ENCODE results near the gene PA2G4.

Gene PA2G4

DNA sequence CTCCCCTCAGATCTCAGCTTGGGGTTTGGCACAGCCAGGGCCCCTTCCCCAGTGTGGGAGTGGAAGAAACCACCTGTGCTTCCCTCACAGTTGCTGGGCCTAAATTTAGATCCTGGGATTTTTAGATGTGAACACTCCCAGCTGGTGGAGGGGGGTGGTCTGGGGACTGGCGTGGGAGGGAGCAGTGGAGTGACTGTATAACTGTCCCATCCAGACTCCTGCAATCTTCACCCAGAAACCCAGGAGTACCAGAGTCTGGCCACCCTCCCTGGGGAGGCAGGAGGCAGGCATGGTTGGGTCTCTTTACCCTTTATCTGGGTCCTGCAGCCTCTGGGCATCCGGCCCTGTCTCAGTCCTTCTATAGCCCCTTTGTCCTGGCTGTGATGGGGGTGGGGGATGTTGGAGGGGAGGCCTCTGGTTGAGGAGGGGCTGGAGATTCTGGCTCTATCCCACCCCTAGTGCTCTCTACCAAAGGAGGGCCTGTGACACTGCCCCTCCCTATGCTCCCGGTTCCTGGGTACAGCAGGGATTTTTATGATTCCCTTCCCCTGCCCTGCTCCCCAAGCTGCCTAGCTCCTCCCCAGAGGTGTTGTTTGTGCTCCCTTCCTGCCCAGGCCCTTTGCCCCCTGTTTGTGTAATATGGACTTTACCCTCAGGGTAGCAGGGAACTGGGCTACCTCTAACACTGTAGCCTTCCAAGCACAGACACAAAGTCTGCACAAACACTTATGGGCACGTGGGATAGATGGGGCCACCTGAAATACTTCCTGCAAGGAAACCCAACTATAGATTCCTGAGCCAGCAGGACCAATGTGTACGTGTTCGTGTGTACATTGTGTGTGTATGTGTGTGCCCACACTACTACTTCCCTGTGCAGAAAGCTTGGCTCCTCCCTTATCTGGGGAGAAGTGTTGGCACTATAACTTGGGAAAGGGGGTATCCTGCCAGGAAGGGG lies 22.7 kb upstream of the PA2G4 start:
- DNase-seq (ENCODE audit: insufficient read length), result no peak
- TF ChIP-seq TAF1 (IDR thresholded peaks at IDR 0.05; ENCODE audit: borderline replicate concordance, low read depth, low read length) (no peak), POLR2A (IDR thresholded peaks at IDR 0.05; ENCODE audit: low read depth, low read length) (no peak), POLR2AphosphoS5 (IDR thresholded peaks at IDR 0.05; ENCODE audit: low read depth, low read length) (no peak)
- FAIRE-seq, result no peak

DNA sequence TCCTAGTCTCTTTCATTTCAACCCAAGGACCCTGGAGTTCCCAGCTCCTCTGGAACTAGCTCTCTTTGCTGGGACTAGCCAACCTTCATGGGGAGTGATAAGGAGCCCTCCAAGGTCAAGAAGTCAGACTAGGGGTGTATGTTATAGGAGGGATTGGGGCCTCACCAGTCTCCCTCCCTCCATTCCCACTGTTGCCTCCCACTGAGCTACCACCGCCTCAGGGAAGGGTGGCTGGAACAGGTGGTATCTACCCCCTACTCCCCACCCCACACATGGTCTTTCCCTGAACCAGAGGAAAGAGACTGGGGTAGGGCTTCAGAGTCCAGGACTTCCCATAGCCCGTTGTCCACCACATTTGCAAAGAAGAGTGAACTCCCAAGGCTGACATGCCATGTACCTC lies 22.0 kb upstream of the PA2G4 start:
- TF ChIP-seq POLR2AphosphoS5 (IDR thresholded peaks at IDR 0.05; ENCODE audit: low read depth, low read length) (no peak), TAF1 (IDR thresholded peaks at IDR 0.05; ENCODE audit: borderline replicate concordance, low read depth, low read length) (no peak), POLR2A (IDR thresholded peaks at IDR 0.05; ENCODE audit: low read depth, low read length) (no peak)
- DNase-seq (ENCODE audit: insufficient read length) (no peak), FAIRE-seq (no peak)

DNA sequence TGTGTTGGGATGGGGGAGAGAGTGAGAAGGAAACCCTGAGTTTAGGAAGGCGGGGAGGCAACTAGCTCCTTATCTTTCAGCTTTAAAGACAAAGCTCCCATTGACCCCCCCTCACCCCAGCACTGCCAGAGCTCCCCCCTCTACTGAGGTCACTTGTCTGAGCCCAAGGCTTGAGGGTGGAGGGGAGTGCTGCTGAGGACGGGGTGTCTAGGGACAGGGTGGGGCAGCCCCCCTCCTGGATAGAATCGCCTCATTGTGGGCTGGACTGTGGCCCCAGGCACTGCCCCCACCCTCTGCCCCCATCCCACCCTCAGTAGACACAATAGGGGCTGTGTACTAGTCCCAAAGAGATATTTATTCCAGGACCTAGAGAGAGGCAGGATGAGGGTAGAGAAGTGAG lies 21.4 kb upstream of the PA2G4 start:
- FAIRE-seq, result no peak
- TF ChIP-seq POLR2A (IDR thresholded peaks at IDR 0.05; ENCODE audit: low read depth, low read length) (no peak), POLR2AphosphoS5 (IDR thresholded peaks at IDR 0.05; ENCODE audit: low read depth, low read length) (no peak), TAF1 (IDR thresholded peaks at IDR 0.05; ENCODE audit: borderline replicate concordance, low read depth, low read length) (no peak)
- DNase-seq (ENCODE audit: insufficient read length), result no peak

DNA sequence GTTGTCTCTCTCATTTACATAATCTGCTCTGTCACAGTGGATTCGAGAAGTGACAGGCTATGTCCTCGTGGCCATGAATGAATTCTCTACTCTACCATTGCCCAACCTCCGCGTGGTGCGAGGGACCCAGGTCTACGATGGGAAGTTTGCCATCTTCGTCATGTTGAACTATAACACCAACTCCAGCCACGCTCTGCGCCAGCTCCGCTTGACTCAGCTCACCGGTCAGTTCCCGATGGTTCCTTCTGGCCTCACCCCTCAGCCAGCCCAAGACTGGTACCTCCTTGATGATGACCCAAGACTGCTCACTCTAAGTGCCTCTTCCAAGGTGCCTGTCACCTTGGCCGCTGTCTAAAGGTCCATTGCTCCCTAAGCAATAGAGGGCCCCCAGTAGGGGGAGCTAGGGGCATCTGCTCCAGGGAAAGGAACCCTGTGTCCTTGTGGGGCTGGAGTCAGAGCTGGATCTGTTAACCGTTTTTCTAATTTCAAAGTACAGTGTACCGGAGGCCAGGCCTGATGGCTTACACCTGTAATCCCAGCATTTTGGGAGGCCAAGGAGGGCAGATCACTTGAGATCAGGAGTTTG lies 19.3 kb upstream of the PA2G4 start:
- FAIRE-seq, result no peak
- TF ChIP-seq POLR2A (IDR thresholded peaks at IDR 0.05; ENCODE audit: low read depth, low read length), result no peak
- no peak for TF ChIP-seq POLR2AphosphoS5 (IDR thresholded peaks at IDR 0.05; ENCODE audit: low read depth, low read length)
- no peak for TF ChIP-seq TAF1 (IDR thresholded peaks at IDR 0.05; ENCODE audit: borderline replicate concordance, low read depth, low read length)
- no peak for DNase-seq (ENCODE audit: insufficient read length)

DNA sequence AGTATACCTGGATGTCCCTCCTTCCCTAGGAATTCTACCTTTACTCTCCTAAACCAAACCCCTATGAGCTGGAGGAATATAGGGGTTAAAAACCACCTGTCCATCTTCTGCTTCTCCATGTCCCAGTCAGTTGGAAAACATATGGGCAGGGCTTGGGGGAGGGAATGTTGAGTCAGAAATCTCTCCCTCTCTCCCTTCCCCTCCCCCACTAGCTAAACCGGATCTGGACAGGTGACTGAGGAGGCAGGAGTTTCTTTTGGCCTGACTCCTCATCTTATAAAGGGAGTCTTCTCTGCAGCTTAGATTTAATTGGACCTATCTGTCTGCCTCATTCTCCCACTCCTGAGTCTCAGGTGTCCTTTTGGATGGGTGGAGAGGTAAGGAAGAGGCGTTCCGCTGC lies 18.3 kb upstream of the PA2G4 start:
- FAIRE-seq, result no peak
- TF ChIP-seq POLR2AphosphoS5 (IDR thresholded peaks at IDR 0.05; ENCODE audit: low read depth, low read length) (no peak), TAF1 (IDR thresholded peaks at IDR 0.05; ENCODE audit: borderline replicate concordance, low read depth, low read length) (no peak), POLR2A (IDR thresholded peaks at IDR 0.05; ENCODE audit: low read depth, low read length) (no peak)
- no peak for DNase-seq (ENCODE audit: insufficient read length)

DNA sequence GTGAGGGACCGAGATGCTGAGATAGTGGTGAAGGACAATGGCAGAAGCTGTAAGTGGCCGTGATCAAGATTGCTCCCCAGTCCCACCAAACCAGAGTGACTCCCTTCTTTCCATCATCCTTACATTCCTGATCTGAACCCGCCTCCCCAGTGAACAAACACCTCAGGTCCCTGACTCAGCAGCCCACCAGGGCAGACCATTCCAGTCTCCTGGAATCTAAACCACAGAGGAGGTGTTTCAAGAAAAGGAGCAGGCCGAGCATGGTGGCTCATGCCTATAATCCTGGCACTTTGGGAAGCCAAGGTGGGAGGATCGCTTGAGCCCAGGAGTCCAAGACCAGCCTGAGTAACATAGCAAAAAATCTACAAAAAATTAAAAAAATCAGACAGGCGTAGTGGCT lies 17.8 kb upstream of the PA2G4 start:
- TF ChIP-seq POLR2A (IDR thresholded peaks at IDR 0.05; ENCODE audit: low read depth, low read length) (no peak), POLR2AphosphoS5 (IDR thresholded peaks at IDR 0.05; ENCODE audit: low read depth, low read length) (no peak), TAF1 (IDR thresholded peaks at IDR 0.05; ENCODE audit: borderline replicate concordance, low read depth, low read length) (no peak)
- no peak for FAIRE-seq
- DNase-seq (ENCODE audit: insufficient read length), result no peak

DNA sequence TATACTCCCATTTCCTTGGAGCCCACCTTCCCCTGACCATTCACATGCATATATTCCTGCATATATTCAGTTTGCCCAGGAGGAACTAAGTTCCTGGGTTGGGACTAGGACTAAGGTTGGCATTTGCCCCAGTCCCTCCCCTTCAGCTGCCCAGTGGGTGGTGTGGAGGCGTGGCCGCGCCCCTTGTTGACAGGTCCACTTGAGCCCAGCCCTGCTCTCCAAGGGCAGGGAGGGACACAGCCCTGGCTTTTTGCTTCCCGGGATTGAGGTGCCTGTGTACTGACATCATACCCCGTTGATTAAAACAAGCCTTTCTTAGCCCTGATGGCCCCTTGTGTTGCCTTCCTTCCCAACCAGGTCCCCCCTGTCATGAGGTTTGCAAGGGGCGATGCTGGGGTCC lies 17.1 kb upstream of the PA2G4 start:
- FAIRE-seq (no peak), DNase-seq (ENCODE audit: insufficient read length) (no peak)
- TF ChIP-seq TAF1 (IDR thresholded peaks at IDR 0.05; ENCODE audit: borderline replicate concordance, low read depth, low read length), result no peak
- no peak for TF ChIP-seq POLR2A (IDR thresholded peaks at IDR 0.05; ENCODE audit: low read depth, low read length)
- TF ChIP-seq POLR2AphosphoS5 (IDR thresholded peaks at IDR 0.05; ENCODE audit: low read depth, low read length), result no peak

DNA sequence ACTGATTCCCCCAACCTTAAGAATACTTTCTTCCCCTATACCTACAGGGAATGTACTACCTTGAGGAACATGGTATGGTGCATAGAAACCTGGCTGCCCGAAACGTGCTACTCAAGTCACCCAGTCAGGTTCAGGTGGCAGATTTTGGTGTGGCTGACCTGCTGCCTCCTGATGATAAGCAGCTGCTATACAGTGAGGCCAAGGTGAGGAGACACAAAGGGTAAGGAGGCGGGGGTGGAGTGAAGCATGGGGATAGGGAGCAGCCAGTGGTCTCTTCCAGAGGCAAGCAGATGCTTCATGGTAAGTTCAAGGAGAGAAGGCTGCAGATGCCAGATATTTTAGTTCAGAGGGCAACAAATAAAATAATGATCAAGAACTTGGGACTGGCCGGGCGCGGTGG lies 6.6 kb upstream of the PA2G4 start:
- FAIRE-seq, result no peak

DNA sequence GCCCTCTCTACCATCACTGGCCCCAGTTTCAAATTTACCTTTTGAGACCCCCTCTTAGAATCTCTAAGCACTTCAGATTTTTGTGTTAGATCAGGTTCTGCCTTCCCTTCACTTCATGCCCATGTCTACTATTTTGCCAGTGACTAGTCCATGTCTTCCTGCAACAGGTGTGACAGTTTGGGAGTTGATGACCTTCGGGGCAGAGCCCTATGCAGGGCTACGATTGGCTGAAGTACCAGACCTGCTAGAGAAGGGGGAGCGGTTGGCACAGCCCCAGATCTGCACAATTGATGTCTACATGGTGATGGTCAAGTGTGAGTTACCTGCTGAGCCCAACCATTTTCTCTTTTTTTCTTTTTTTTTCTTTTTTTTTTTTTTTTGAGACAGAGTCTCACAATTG lies 5.8 kb upstream of the PA2G4 start:
- no peak for DNase-seq (ENCODE audit: insufficient read length)
- no peak for FAIRE-seq

More for the DNA sequence above, 6.6 kb upstream of the PA2G4 start:
- TF ChIP-seq TAF1 (IDR thresholded peaks at IDR 0.05; ENCODE audit: borderline replicate concordance, low read depth, low read length) (no peak), POLR2A (IDR thresholded peaks at IDR 0.05; ENCODE audit: low read depth, low read length) (no peak), POLR2AphosphoS5 (IDR thresholded peaks at IDR 0.05; ENCODE audit: low read depth, low read length) (no peak)
- DNase-seq (ENCODE audit: insufficient read length), result no peak

DNA sequence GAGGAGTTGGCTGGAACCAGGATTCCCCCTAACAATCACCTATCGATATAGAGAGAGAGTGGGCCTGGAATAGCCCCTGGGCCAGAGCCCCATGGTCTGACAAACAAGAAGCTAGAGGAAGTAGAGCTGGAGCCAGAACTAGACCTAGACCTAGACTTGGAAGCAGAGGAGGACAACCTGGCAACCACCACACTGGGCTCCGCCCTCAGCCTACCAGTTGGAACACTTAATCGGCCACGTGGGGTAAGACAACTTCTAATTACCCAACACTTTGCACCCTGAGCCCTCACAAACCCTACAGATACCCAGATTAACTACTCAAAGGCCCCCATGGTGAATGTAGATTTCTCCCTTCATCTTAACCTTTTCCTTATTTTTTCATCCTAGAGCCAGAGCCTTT lies 4.6 kb upstream of the PA2G4 start:
- FAIRE-seq (no peak), DNase-seq (ENCODE audit: insufficient read length) (no peak)
- TF ChIP-seq POLR2A (IDR thresholded peaks at IDR 0.05; ENCODE audit: low read depth, low read length), result no peak
- no peak for TF ChIP-seq POLR2AphosphoS5 (IDR thresholded peaks at IDR 0.05; ENCODE audit: low read depth, low read length)
- TF ChIP-seq TAF1 (IDR thresholded peaks at IDR 0.05; ENCODE audit: borderline replicate concordance, low read depth, low read length), result no peak

More for the DNA sequence above, 5.8 kb upstream of the PA2G4 start:
- no peak for TF ChIP-seq POLR2AphosphoS5 (IDR thresholded peaks at IDR 0.05; ENCODE audit: low read depth, low read length)
- TF ChIP-seq POLR2A (IDR thresholded peaks at IDR 0.05; ENCODE audit: low read depth, low read length), result no peak
- no peak for TF ChIP-seq TAF1 (IDR thresholded peaks at IDR 0.05; ENCODE audit: borderline replicate concordance, low read depth, low read length)

DNA sequence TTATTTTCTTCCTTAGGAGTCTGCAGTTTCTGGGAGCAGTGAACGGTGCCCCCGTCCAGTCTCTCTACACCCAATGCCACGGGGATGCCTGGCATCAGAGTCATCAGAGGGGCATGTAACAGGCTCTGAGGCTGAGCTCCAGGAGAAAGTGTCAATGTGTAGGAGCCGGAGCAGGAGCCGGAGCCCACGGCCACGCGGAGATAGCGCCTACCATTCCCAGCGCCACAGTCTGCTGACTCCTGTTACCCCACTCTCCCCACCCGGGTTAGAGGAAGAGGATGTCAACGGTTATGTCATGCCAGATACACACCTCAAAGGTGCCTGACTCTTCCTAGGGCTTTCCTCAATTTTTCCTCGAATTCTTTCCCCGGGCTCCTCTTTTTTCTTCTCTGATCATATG lies 3.3 kb upstream of the PA2G4 start:
- DNase-seq (ENCODE audit: insufficient read length) (no peak), FAIRE-seq (no peak)
- TF ChIP-seq TAF1 (IDR thresholded peaks at IDR 0.05; ENCODE audit: borderline replicate concordance, low read depth, low read length), result no peak
- no peak for TF ChIP-seq POLR2A (IDR thresholded peaks at IDR 0.05; ENCODE audit: low read depth, low read length)
- TF ChIP-seq POLR2AphosphoS5 (IDR thresholded peaks at IDR 0.05; ENCODE audit: low read depth, low read length), result no peak

DNA sequence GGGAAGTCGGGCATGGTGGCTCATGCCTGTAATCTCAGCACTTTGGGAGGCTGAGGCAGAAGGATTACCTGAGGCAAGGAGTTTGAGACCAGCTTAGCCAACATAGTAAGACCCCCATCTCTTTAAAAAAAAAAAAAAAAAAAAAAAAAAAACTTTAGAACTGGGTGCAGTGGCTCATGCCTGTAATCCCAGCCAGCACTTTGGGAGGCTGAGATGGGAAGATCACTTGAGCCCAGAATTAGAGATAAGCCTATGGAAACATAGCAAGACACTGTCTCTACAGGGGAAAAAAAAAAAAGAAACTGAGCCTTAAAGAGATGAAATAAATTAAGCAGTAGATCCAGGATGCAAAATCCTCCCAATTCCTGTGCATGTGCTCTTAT lies 1.7 kb upstream of the PA2G4 start:
- TF ChIP-seq TAF1 (IDR thresholded peaks at IDR 0.05; ENCODE audit: borderline replicate concordance, low read depth, low read length) (no peak), POLR2A (IDR thresholded peaks at IDR 0.05; ENCODE audit: low read depth, low read length) (no peak), POLR2AphosphoS5 (IDR thresholded peaks at IDR 0.05; ENCODE audit: low read depth, low read length) (no peak)
- FAIRE-seq (no peak), DNase-seq (ENCODE audit: insufficient read length) (no peak)

Measured in GM12892 (cell line).